HFF-Myc (cell line): ENCODE results near the gene ADAM10.
A peak's percentile ranks its signal among the peaks of the same experiment; 100 is the strongest.

ENCODE experiments used
- DNase-seq: peaks from one replicate; pipeline ENCODE4 v3.0.0-alpha.2; 2011; ENCODE audit warnings: low read depth; ENCODE audit errors: extremely low read depth
- H3K4me3 ChIP-seq: replicated peaks from 2 replicates; pipeline ENCODE4 v1.5.1; 2011; ENCODE audit warnings: low read depth, mild to moderate bottlenecking, control low read depth, low read length
- TF ChIP-seq, protein P1 (sequence below): IDR thresholded peaks from 2 replicates; pipeline ENCODE4 v1.5.1; 2012; ENCODE audit warnings: mild to moderate bottlenecking, low read depth, low read length, control low read depth; ENCODE audit errors: missing control alignments

The ADAM10 gene, protein sequence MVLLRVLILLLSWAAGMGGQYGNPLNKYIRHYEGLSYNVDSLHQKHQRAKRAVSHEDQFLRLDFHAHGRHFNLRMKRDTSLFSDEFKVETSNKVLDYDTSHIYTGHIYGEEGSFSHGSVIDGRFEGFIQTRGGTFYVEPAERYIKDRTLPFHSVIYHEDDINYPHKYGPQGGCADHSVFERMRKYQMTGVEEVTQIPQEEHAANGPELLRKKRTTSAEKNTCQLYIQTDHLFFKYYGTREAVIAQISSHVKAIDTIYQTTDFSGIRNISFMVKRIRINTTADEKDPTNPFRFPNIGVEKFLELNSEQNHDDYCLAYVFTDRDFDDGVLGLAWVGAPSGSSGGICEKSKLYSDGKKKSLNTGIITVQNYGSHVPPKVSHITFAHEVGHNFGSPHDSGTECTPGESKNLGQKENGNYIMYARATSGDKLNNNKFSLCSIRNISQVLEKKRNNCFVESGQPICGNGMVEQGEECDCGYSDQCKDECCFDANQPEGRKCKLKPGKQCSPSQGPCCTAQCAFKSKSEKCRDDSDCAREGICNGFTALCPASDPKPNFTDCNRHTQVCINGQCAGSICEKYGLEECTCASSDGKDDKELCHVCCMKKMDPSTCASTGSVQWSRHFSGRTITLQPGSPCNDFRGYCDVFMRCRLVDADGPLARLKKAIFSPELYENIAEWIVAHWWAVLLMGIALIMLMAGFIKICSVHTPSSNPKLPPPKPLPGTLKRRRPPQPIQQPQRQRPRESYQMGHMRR

DNA sequence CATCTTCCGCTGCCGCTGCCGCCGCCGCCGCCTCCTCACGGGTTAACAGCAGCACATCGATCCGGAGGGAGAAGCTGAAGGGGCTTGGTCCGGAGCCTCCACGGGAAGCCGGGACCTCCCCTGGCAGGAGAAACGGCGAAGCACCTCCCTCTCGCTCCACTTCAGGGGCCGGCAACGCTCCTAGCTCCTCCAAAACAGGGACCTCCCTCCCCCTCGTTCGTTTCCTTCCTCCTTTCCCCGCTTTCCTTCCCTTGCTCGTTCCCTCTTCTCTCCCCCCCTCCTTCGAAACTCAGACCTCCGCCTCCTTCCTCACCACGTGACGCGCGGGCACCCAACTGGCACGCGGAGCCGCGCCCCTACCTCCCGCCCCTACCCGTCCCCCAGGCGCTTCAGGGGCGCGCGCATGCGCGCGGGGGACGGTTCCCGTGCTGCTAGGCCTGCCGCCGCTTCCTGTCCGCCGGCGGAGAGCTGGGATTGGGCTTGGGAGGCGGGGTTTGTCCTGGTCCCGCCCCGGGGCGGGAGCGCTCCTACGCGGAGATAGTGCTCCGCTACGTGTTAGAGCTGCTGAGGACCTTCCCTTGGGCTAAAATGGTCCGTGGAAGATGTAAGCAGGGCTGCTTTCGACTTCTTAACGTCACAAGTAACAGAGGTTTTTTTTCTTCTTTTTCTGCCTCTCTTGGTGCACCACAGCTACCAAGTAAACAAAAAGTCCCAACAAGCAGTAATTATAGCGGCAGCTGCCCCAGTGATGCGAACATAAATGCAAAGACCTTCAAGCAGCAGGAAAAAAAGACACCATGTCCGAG lies at the start of gene ADAM10:
TSS of gene ADAM10 (minus strand) at position 176 of the 806 bp plus-strand sequence. CDS start at position 3, 173 bp downstream.
- H3K4me3 ChIP-seq = peak within 1 kb of the TSS; percentile 68
- TF ChIP-seq, protein P1, sequence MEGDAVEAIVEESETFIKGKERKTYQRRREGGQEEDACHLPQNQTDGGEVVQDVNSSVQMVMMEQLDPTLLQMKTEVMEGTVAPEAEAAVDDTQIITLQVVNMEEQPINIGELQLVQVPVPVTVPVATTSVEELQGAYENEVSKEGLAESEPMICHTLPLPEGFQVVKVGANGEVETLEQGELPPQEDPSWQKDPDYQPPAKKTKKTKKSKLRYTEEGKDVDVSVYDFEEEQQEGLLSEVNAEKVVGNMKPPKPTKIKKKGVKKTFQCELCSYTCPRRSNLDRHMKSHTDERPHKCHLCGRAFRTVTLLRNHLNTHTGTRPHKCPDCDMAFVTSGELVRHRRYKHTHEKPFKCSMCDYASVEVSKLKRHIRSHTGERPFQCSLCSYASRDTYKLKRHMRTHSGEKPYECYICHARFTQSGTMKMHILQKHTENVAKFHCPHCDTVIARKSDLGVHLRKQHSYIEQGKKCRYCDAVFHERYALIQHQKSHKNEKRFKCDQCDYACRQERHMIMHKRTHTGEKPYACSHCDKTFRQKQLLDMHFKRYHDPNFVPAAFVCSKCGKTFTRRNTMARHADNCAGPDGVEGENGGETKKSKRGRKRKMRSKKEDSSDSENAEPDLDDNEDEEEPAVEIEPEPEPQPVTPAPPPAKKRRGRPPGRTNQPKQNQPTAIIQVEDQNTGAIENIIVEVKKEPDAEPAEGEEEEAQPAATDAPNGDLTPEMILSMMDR = no peak
- peak; percentile 90 for DNase-seq

- H3K4me3 ChIP-seq = no peak overlapping the region
- DNase-seq = no peak
- TF ChIP-seq, protein P1 = no peak
Observed at GRCh38 chr15:58797505-58797904, 48.0 kb upstream of the ADAM10 start.

GRCh38 chr15:58795825-58796224 lies 46.3 kb upstream of the ADAM10 start:
- no peak for DNase-seq
- no peak overlapping the region for H3K4me3 ChIP-seq
- TF ChIP-seq, protein P1 = no peak

DNA sequence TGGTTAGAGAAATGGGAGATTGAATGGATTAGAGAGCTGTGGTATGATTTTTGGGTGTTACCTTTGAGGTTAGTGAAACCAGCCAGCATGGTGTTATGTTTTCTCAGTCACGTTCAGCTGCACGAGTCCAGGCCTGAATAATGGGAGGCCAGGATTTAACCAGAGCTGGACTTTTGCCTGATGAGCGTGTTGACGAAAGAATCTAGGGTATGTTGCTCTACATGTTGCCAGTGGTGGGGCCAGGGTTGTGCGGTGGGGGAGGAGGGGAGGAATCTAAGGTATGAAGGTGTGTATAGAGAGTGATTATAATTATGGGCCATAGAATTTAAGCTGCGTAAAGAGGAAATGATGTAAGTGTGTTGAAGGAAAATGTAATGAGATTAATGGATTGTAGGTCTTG lies 44.4 kb upstream of the ADAM10 start:
- DNase-seq = no peak
- no peak overlapping the region for H3K4me3 ChIP-seq
- TF ChIP-seq, protein P1 = no peak

DNA sequence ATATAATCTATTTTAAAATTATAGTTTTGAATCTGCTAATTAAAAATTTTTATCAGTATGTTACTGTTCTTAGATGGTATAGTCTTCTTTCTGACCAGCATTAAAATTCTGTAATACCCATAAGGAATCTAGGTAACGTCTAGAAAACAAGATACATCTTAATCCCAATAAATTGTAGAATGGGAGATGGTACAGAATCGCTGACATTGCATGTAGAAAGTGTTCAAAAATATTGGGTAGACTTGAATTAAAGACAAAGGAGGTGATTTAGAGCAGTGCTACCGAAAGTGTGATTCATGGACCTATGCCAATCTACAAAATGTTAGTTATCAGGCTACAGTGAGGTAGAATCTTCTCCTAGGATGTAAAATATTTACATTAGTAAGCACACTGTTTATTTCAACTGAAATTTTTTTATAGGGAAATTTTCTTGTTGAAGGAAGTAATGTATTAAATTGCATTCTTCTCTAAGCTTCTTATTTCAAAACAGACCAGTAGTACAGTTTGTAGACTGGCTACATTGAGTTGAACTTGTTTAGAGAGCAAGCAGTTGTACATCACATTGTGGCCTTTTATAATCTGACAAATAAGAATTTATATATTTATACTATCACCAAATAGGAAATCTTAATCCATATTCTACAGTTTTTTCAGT lies 38.7 kb upstream of the ADAM10 start:
- H3K4me3 ChIP-seq = no peak overlapping the region
- TF ChIP-seq, protein P1 = no peak
- DNase-seq = no peak

- no peak overlapping the region for H3K4me3 ChIP-seq
- TF ChIP-seq, protein P1 = no peak
- DNase-seq = no peak
Observed at GRCh38 chr15:58785355-58785754, 35.8 kb upstream of the ADAM10 start.
